HCT116 (cell line): Measurements from ENCODE around the gene TRIM24. TPM values are rescaled to one million over a fixed set of nuclear protein-coding genes. Genes with fewer than 3 reads are reported as not detected.

ENCODE experiments used
- ATAC-seq: fragments of 200-7000 bp; cut with Tn5 transposase; 2 replicates; pipeline ENCODE4 v1.9.1; 2020; ENCODE audit warnings: mild to moderate bottlenecking, moderate library complexity
- BruUV-seq: library from RNA; stranded (reverse); fragments of 400-500 nt; replicated peaks from 2 replicates; lab custom pipeline; 2021; lab: Mats Ljungman, UMichigan
- CTCF ChIA-PET: fragments of 300-600 bp; sonication (Branson Sonifier 250); formaldehyde crosslinking; loops from one replicate; lab custom pipeline; 2021; ENCODE audit warnings: antibody characterized with exemption; lab: Charles Lee
- POLR2A ChIA-PET: fragments of 300-600, 350-600 bp; sonication (Branson Sonifier 250); formaldehyde crosslinking; loops from one replicate; lab custom pipeline; 2021; ENCODE audit warnings: antibody characterized with exemption; lab: Charles Lee
- RAD21 ChIA-PET, 2 experiments: fragments of 300-600 bp; sonication (Branson Sonifier 250); formaldehyde crosslinking; loops; one replicate each; lab custom pipeline; 2023; ENCODE audit warnings: low total read pairs in 2 of 2; ENCODE audit not compliant: uncharacterized antibody in 2 of 2, unreplicated experiment in 2 of 2, low non-redundant PET in 1 of 2; lab: Charles Lee
- DNase-seq: peaks from one replicate; pipeline ENCODE4 v3.0.0-alpha.2; 2010; ENCODE audit warnings: low read depth, low spot score
- H2AFZ ChIP-seq: fragments of 200-600 bp; shearing (Covaris generic), sonication (generic); 2 replicates; pipeline ENCODE4 v1.6.1; 2017; ENCODE audit warnings: low read depth, mixed run types, mixed read lengths, antibody characterized with exemption, low read length; ENCODE audit not compliant: poor library complexity, severe bottlenecking
- H3K27ac ChIP-seq: 2 replicates; pipeline ENCODE4 v1.5.1; 2012; ENCODE audit warnings: low read depth, low read length
- H3K27me3 ChIP-seq: fragments of 200-600 bp; sonication (generic); 2 replicates; pipeline ENCODE4 v1.6.1; 2016; ENCODE audit warnings: mixed run types, low read length, mixed read lengths; ENCODE audit not compliant: insufficient read depth
- H3K36me3 ChIP-seq, 2 experiments: fragments of 200-500 bp in 1 of 2; fragments of 200-600 bp in 1 of 2; sonication (Bioruptor generic) in 1 of 2; sonication (generic) in 1 of 2; 2 replicates each; pipeline versions ENCODE4 v1.5.1 to v1.6.1; 2014 to 2016; ENCODE audit warnings: low read length in 2 of 2, inconsistent platforms in 1 of 2, mixed read lengths in 1 of 2, mixed run types in 1 of 2; ENCODE audit not compliant: insufficient read depth in 2 of 2, control insufficient read depth in 1 of 2
- H3K4me1 ChIP-seq, 2 experiments: fragments of 200-600 bp in 1 of 2; sonication (generic) in 1 of 2; 2 replicates each; pipeline versions ENCODE4 v1.5.1 to v1.6.1; 2012 to 2017; ENCODE audit warnings: low read length in 2 of 2, inconsistent platforms in 1 of 2, mild to moderate bottlenecking in 1 of 2, mixed read lengths in 1 of 2, mixed run types in 1 of 2, moderate library complexity in 1 of 2; ENCODE audit not compliant: insufficient read depth in 2 of 2, control insufficient read depth in 1 of 2
- H3K4me2 ChIP-seq: fragments of 200-600 bp; sonication (generic); 2 replicates; pipeline ENCODE4 v1.6.1; 2017; ENCODE audit warnings: mixed run types, low read length, mixed read lengths
- H3K4me3 ChIP-seq, 2 experiments: fragments of 200-600 bp in 1 of 2; sonication (generic) in 1 of 2; replicated peaks in 1 of 2; 2 replicates each; pipeline ENCODE4 v1.5.1; 2011 to 2016; ENCODE audit warnings: low read length in 2 of 2, control low read depth in 1 of 2, low read depth in 1 of 2, mild to moderate bottlenecking in 1 of 2, mixed read lengths in 1 of 2, mixed run types in 1 of 2
- H3K79me2 ChIP-seq: fragments of 200-600 bp; sonication (generic); 2 replicates; pipeline ENCODE4 v1.6.1; 2017; ENCODE audit warnings: mild to moderate bottlenecking, mixed run types, low read length, moderate library complexity, mixed read lengths; ENCODE audit not compliant: insufficient read depth
- H3K9ac ChIP-seq: fragments of 200-600 bp; sonication (generic); 2 replicates; pipeline ENCODE4 v1.6.1; 2016; ENCODE audit warnings: low read length, mixed read lengths
- H3K9me2 ChIP-seq: fragments of 200-600 bp; sonication (generic), shearing (Covaris generic); 2 replicates; pipeline ENCODE4 v1.6.1; 2017; ENCODE audit warnings: mixed run types, mild to moderate bottlenecking, moderate library complexity; ENCODE audit not compliant: insufficient read depth
- H3K9me3 ChIP-seq, 2 experiments: fragments of 200-500 bp in 1 of 2; fragments of 200-600 bp in 1 of 2; sonication (Bioruptor generic) in 1 of 2; sonication (generic) in 1 of 2; 2 replicates each; pipeline ENCODE4 v1.6.1; 2014 to 2017; ENCODE audit warnings: low read length in 2 of 2, mixed read lengths in 2 of 2, inconsistent platforms in 1 of 2, low read depth in 1 of 2, mild to moderate bottlenecking in 1 of 2, mixed run types in 1 of 2, moderate library complexity in 1 of 2; ENCODE audit not compliant: control insufficient read depth in 1 of 2, insufficient read depth in 1 of 2
- H4K20me1 ChIP-seq: fragments of 200-600 bp; sonication (generic), shearing (Covaris generic); 2 replicates; pipeline ENCODE4 v1.6.1; 2017; ENCODE audit warnings: mixed run types, mild to moderate bottlenecking, moderate library complexity; ENCODE audit not compliant: insufficient read depth
- CBX3 ChIP-seq: IDR thresholded peaks from 2 replicates; pipeline ENCODE4 v1.6.1; 2012; ENCODE audit warnings: low read depth
- CEBPB ChIP-seq: IDR thresholded peaks from 2 replicates; pipeline ENCODE4 v1.6.1; 2012; ENCODE audit warnings: low read depth
- CTCF ChIP-seq, 3 experiments: fragments of 200-600 bp in 1 of 3; sonication (generic) in 1 of 3; IDR thresholded peaks in 2 of 3; conservative IDR thresholded peaks in 1 of 3; 2 replicates each; pipeline ENCODE4 v1.5.1; 2012 to 2017; ENCODE audit warnings: low read depth in 2 of 3, low read length in 2 of 3, antibody characterized with exemption in 1 of 3, borderline replicate concordance in 1 of 3, control low read depth in 1 of 3, mild to moderate bottlenecking in 1 of 3, mixed read lengths in 1 of 3, mixed run types in 1 of 3, moderate library complexity in 1 of 3; ENCODE audit not compliant: insufficient read depth in 1 of 3
- ELF1 ChIP-seq: IDR thresholded peaks from 2 replicates; pipeline ENCODE4 v1.6.1; 2012; ENCODE audit warnings: low read depth, borderline replicate concordance
- EZH2 ChIP-seq: fragments of 200-600 bp; sonication (generic); IDR thresholded peaks from 2 replicates; pipeline ENCODE4 v1.6.1; 2017; ENCODE audit warnings: antibody characterized with exemption, mixed run types
- FOSL1 ChIP-seq: IDR thresholded peaks from 2 replicates; pipeline ENCODE4 v1.6.1; 2012; ENCODE audit warnings: low read depth
- JUND ChIP-seq: IDR thresholded peaks from 2 replicates; pipeline ENCODE4 v1.6.1; 2012
- MAX ChIP-seq: IDR thresholded peaks from 2 replicates; pipeline ENCODE4 v1.6.1; 2012
- RAD21 ChIP-seq: IDR thresholded peaks from 2 replicates; pipeline ENCODE4 v1.6.1; 2012; ENCODE audit warnings: low read depth, mild to moderate bottlenecking
- REST ChIP-seq: IDR thresholded peaks from 2 replicates; pipeline ENCODE4 v1.6.1; 2012; ENCODE audit warnings: low read depth
- SRF ChIP-seq: IDR thresholded peaks from 2 replicates; pipeline ENCODE4 v1.6.1; 2012; ENCODE audit warnings: low read depth
- YY1 ChIP-seq: IDR thresholded peaks from 2 replicates; pipeline ENCODE4 v1.6.1; 2011; ENCODE audit warnings: low read length, low read depth, moderate library complexity, mild to moderate bottlenecking; ENCODE audit not compliant: insufficient replicate concordance; ENCODE audit errors: extremely low read depth
- ZBTB33 ChIP-seq: IDR thresholded peaks from 2 replicates; pipeline ENCODE4 v1.6.1; 2011; ENCODE audit warnings: mild to moderate bottlenecking, low read length, moderate library complexity; ENCODE audit not compliant: insufficient replicate concordance; ENCODE audit errors: extremely low read depth
- ZFX ChIP-seq: fragments of 450-650 bp; IDR thresholded peaks from 2 replicates; pipeline ENCODE4 v1.6.1; 2017
- intact Hi-C: fragments of 100-400 bp; cut with micrococcal nuclease; formaldehyde crosslinking; loops from 2 replicates; pipeline ENCODE4 v1.10.0; 2022
- total RNA-seq: library from RNA; stranded (reverse); gene quantifications from one replicate; pipeline ENCODE4 v1.2.1, GENCODE V29; 2021; ENCODE audit not compliant: unreplicated experiment

Gene TRIM24
- total RNA-seq, 1 experiment from 2014 or later = 12.8 TPM

- TF ChIP-seq CBX3 (no peak), FOSL1 (no peak), ELF1 (no peak), ZFX (no peak), EZH2 (no peak), RAD21 (no peak), JUND (no peak), SRF (no peak), MAX (no peak), CTCF (IDR thresholded peaks at IDR 0.05 in 2 of 3, conservative IDR thresholded peaks at IDR 0.05 in 1 of 3; ENCODE audit: borderline replicate concordance in 1 of 3, insufficient read depth in 1 of 3, low read depth in 2 of 3, low read length in 2 of 3) (no peak), ZBTB33 (no peak), REST (no peak), CEBPB (no peak), YY1 (no peak)
- TF ChIP-seq, all 23 proteins: peak for 0
- H3K4me3 ChIP-seq = no peak overlapping the region
- ChIA-PET POLR2A (no interaction called here), CTCF (no interaction called here), RAD21 (no interaction called here)
- ATAC-seq = no peak
- H3K27me3 ChIP-seq = no peaks in the 10 kb centered on the region
- no peaks in the 10 kb centered on the region for H4K20me1 ChIP-seq
- no peak overlapping the region for H3K9ac ChIP-seq
- BruUV-seq = no TSS peak
- H3K27ac ChIP-seq = no peak overlapping the region
- no peaks in the 10 kb centered on the region for H3K9me2 ChIP-seq
- no peaks in the 10 kb centered on the region for H3K36me3 ChIP-seq
- intact Hi-C loops = no loop called here
- no peaks in the 10 kb centered on the region for H3K4me1 ChIP-seq
- H3K79me2 ChIP-seq = no peaks in the 10 kb centered on the region
- H3K4me2 ChIP-seq = no peak overlapping the region
- H2AFZ ChIP-seq = no peak overlapping the region
- DNase-seq = no peak
- H3K9me3 ChIP-seq = no peaks in the 10 kb centered on the region
Measured at GRCh38 chr7:138573741-138574140, 113.7 kb downstream of the TRIM24 start.
